IMR-90 (cell line): ENCODE results near the gene SLCO2B1. TPM values are rescaled to one million over a fixed set of nuclear protein-coding genes. Genes with fewer than 3 reads are reported as not detected.

Experiments used
- ATAC-seq: fragments of 200-7000 bp; cut with Tn5 transposase; 2 replicates; pipeline ENCODE4 v1.9.1; 2020; ENCODE audit warnings: low read depth, mild to moderate bottlenecking, moderate library complexity
- BruUV-seq: library from RNA; stranded (reverse); fragments of 400-500 nt; replicated peaks from 2 replicates; lab custom pipeline; 2021; lab: Mats Ljungman, UMichigan
- CTCF ChIA-PET: fragments of 300-600 bp; formaldehyde crosslinking; extraction: SDS; loops from one replicate; lab custom pipeline; 2021; ENCODE audit warnings: antibody characterized with exemption; lab: Yijun Ruan, JAX
- POLR2A ChIA-PET: fragments of 300-600 bp; sonication (Branson Sonifier 250); formaldehyde crosslinking; loops from one replicate; lab custom pipeline; 2022; ENCODE audit warnings: antibody characterized with exemption; ENCODE audit not compliant: unreplicated experiment; lab: Charles Lee
- DNase-seq: peaks from one replicate; pipeline ENCODE4 v3.0.0; 2013
- H2AFZ ChIP-seq: replicated peaks from 2 replicates; pipeline ENCODE3; 2013; ENCODE audit warnings: low read length, mild to moderate bottlenecking; ENCODE audit not compliant: poor library complexity
- H2AK5ac ChIP-seq: 2 replicates; pipeline ENCODE4 v1.6.1; 2013; ENCODE audit warnings: low read depth, low read length, inconsistent platforms
- H2AK9ac ChIP-seq: replicated peaks from 2 replicates; pipeline ENCODE3; 2013; ENCODE audit warnings: mild to moderate bottlenecking, low read depth, low read length, moderate library complexity; ENCODE audit not compliant: poor library complexity
- H2BK120ac ChIP-seq: 2 replicates; pipeline ENCODE4 v1.6.1; 2013; ENCODE audit warnings: low read depth, low read length, inconsistent platforms
- H2BK15ac ChIP-seq: 3 replicates; pipeline ENCODE4 v1.6.1; 2013; ENCODE audit warnings: low read depth, low read length, inconsistent platforms
- H2BK20ac ChIP-seq: 2 replicates; pipeline ENCODE4 v1.6.1; 2013; ENCODE audit warnings: low read depth, mild to moderate bottlenecking, inconsistent platforms, low read length, moderate library complexity
- H2BK5ac ChIP-seq: 2 replicates; pipeline ENCODE4 v1.6.1; 2013; ENCODE audit warnings: mild to moderate bottlenecking, low read depth, low read length, inconsistent platforms; ENCODE audit not compliant: poor library complexity, severe bottlenecking
- H3K14ac ChIP-seq: replicated peaks from 2 replicates; pipeline ENCODE4 v1.6.1; 2013; ENCODE audit warnings: low read depth, low read length, inconsistent platforms
- H3K18ac ChIP-seq: 2 replicates; pipeline ENCODE4 v1.6.1; 2013; ENCODE audit warnings: low read depth, low read length, control low read depth
- H3K23ac ChIP-seq: 2 replicates; pipeline ENCODE4 v1.6.1; 2013; ENCODE audit warnings: low read depth, low read length, inconsistent platforms
- H3K27ac ChIP-seq: 2 replicates; pipeline ENCODE4 v1.5.1; 2013; ENCODE audit warnings: mild to moderate bottlenecking, control low read depth, low read length; ENCODE audit not compliant: insufficient read depth
- H3K27me3 ChIP-seq: 2 replicates; pipeline ENCODE4 v1.6.1; 2013; ENCODE audit warnings: low read length; ENCODE audit not compliant: control insufficient read depth, insufficient read depth
- H3K36me3 ChIP-seq: 2 replicates; pipeline ENCODE4 v1.6.1; 2013; ENCODE audit warnings: low read length, mixed read lengths; ENCODE audit not compliant: control insufficient read depth, insufficient read depth
- H3K4ac ChIP-seq: 2 replicates; pipeline ENCODE4 v1.6.1; 2013; ENCODE audit warnings: low read depth, low read length, inconsistent platforms
- H3K4me1 ChIP-seq: 2 replicates; pipeline ENCODE4 v1.6.1; 2013; ENCODE audit warnings: low read length, mixed read lengths; ENCODE audit not compliant: control insufficient read depth, insufficient read depth
- H3K4me2 ChIP-seq: 2 replicates; pipeline ENCODE4 v1.6.1; 2013; ENCODE audit warnings: low read depth, mild to moderate bottlenecking, control low read depth, low read length, moderate library complexity
- H3K4me3 ChIP-seq: 2 replicates; pipeline ENCODE4 v1.5.1; 2013; ENCODE audit warnings: low read depth, mild to moderate bottlenecking, control low read depth, low read length, moderate library complexity; ENCODE audit not compliant: insufficient read depth
- H3K56ac ChIP-seq: 2 replicates; pipeline ENCODE4 v1.6.1; 2013; ENCODE audit warnings: low read length, inconsistent platforms; ENCODE audit not compliant: insufficient read depth; ENCODE audit errors: extremely low read depth
- H3K79me1 ChIP-seq, 2 experiments: 2 replicates each; pipeline ENCODE4 v1.6.1; 2013; ENCODE audit warnings: low read length in 2 of 2, inconsistent platforms in 1 of 2, low read depth in 1 of 2
- H3K9ac ChIP-seq: 2 replicates; pipeline ENCODE4 v1.6.1; 2013; ENCODE audit warnings: low read depth, low read length, control low read depth
- H3K9me1 ChIP-seq: 2 replicates; pipeline ENCODE4 v1.6.1; 2013; ENCODE audit warnings: low read length, inconsistent platforms; ENCODE audit not compliant: insufficient read depth
- H3K9me3 ChIP-seq: 2 replicates; pipeline ENCODE4 v1.6.1; 2013; ENCODE audit warnings: low read length; ENCODE audit not compliant: control insufficient read depth, insufficient read depth
- H4K20me1 ChIP-seq: 2 replicates; pipeline ENCODE4 v1.6.1; 2013; ENCODE audit warnings: low read length, inconsistent platforms; ENCODE audit not compliant: insufficient read depth
- H4K5ac ChIP-seq: 2 replicates; pipeline ENCODE4 v1.6.1; 2013; ENCODE audit warnings: mild to moderate bottlenecking, low read depth, low read length, control low read depth
- H4K8ac ChIP-seq, 2 experiments: 2 replicates each; pipeline ENCODE4 v1.6.1; 2013; ENCODE audit warnings: low read depth in 2 of 2, low read length in 2 of 2, control low read depth in 1 of 2, inconsistent platforms in 1 of 2
- H4K91ac ChIP-seq: 2 replicates; pipeline ENCODE4 v1.6.1; 2013; ENCODE audit warnings: low read depth, low read length, inconsistent platforms; ENCODE audit not compliant: insufficient read depth
- BHLHE40 ChIP-seq: fragments of 150-350 bp; IDR thresholded peaks from 2 replicates; pipeline ENCODE4 v1.6.1; 2016; ENCODE audit warnings: mild to moderate bottlenecking, low read depth, low read length
- CEBPB ChIP-seq: IDR thresholded peaks from 2 replicates; pipeline ENCODE4 v1.6.1; 2012; ENCODE audit warnings: low read depth, low read length, improper control_type of control experiment
- CHD1 ChIP-seq: IDR thresholded peaks from 2 replicates; pipeline ENCODE4 v1.6.1; 2012; ENCODE audit warnings: low read depth, low read length, improper control_type of control experiment
- CTCF ChIP-seq: conservative IDR thresholded peaks from 2 replicates; pipeline ENCODE4 v1.5.1; 2012; ENCODE audit warnings: mild to moderate bottlenecking, low read depth, low read length, improper control_type of control experiment
- ELK1 ChIP-seq: fragments of 150-350 bp; IDR thresholded peaks from 2 replicates; pipeline ENCODE4 v1.6.1; 2016; ENCODE audit warnings: low read depth, mild to moderate bottlenecking, low read length, moderate library complexity, borderline replicate concordance
- FOS ChIP-seq: fragments of 150-350 bp; IDR thresholded peaks from 2 replicates; pipeline ENCODE4 v1.6.1; 2016; ENCODE audit warnings: low read depth, low read length
- MAFK ChIP-seq: IDR thresholded peaks from 2 replicates; pipeline ENCODE4 v1.6.1; 2012; ENCODE audit warnings: low read depth, low read length, improper control_type of control experiment
- MAZ ChIP-seq: IDR thresholded peaks from 2 replicates; pipeline ENCODE4 v1.6.1; 2012; ENCODE audit warnings: low read depth, mild to moderate bottlenecking, low read length, improper control_type of control experiment, moderate library complexity, borderline replicate concordance
- MXI1 ChIP-seq: IDR thresholded peaks from 2 replicates; pipeline ENCODE4 v1.6.1; 2012; ENCODE audit warnings: low read depth, mild to moderate bottlenecking, low read length, moderate library complexity, borderline replicate concordance
- NFE2L2 ChIP-seq: fragments of 150-350 bp; IDR thresholded peaks from 2 replicates; pipeline ENCODE4 v1.6.1; 2016; ENCODE audit warnings: low read depth, mild to moderate bottlenecking, low read length
- POLR2A ChIP-seq: IDR thresholded peaks from 2 replicates; pipeline ENCODE4 v1.6.1; 2012; ENCODE audit warnings: mild to moderate bottlenecking, low read depth, low read length
- RAD21 ChIP-seq: IDR thresholded peaks from 2 replicates; pipeline ENCODE4 v1.6.1; 2012; ENCODE audit warnings: low read length, improper control_type of control experiment
- RCOR1 ChIP-seq: IDR thresholded peaks from 2 replicates; pipeline ENCODE4 v1.6.1; 2012; ENCODE audit warnings: mild to moderate bottlenecking, low read length, improper control_type of control experiment; ENCODE audit not compliant: insufficient replicate concordance
- RFX5 ChIP-seq: IDR thresholded peaks from 2 replicates; pipeline ENCODE4 v1.8.0; 2012; ENCODE audit warnings: low read depth, mild to moderate bottlenecking, low read length, moderate library complexity
- SMC3 ChIP-seq: fragments of 150-350 bp; IDR thresholded peaks from 2 replicates; pipeline ENCODE4 v1.6.1; 2016; ENCODE audit warnings: low read depth, mild to moderate bottlenecking, antibody characterized with exemption, low read length, moderate library complexity
- USF2 ChIP-seq: fragments of 150-350 bp; IDR thresholded peaks from 2 replicates; pipeline ENCODE4 v1.6.1; 2017; ENCODE audit warnings: mild to moderate bottlenecking, antibody characterized with exemption, low read length, low read depth
- WGBS, 2 experiments: methylation state at CpG; one replicate each; pipeline versions ENCODE4 v1.1.5 to v1.1.7; 2013; ENCODE audit warnings: missing lambda C conversion rate in 2 of 2; ENCODE audit not compliant: insufficient read length in 1 of 2; ENCODE audit errors: extremely low coverage in 2 of 2; 5-methylcytosine and 5-hydroxymethylcytosine counted together
- dilution Hi-C: fragments of 300-500 bp; cut with HindIII; formaldehyde crosslinking; loops from one replicate; pipeline ENCODE4 v1.14.3; 2018; ENCODE audit warnings: low sequenced_read_pairs; ENCODE audit not compliant: unreplicated experiment
- in situ Hi-C: fragments of 300-500 bp; cut with MboI; formaldehyde crosslinking; loops from 3 replicates; pipeline ENCODE4 v1.14.3; 2019; ENCODE audit warnings: low sequenced_read_pairs, inconsistent platforms, mixed read lengths
- intact Hi-C: fragments of 100-400 bp; cut with micrococcal nuclease; formaldehyde crosslinking; loops from 2 replicates; pipeline ENCODE4 v1.10.0; 2022
- polyA plus RNA-seq, 3 experiments: library from polyadenylated mRNA; depleted of rRNA; stranded (reverse); fragments of >200 nt; gene quantifications; 2 replicates each; pipeline ENCODE4 v1.2.3, GENCODE V29; 2012; ENCODE audit warnings: low replicate concordance in 1 of 3
- total RNA-seq: library from RNA; depleted of rRNA; stranded (reverse); fragments of >200 nt; gene quantifications from 2 replicates; pipeline ENCODE4 v1.2.3, GENCODE V29; 2012

The SLCO2B1 gene
- total and polyA plus RNA-seq, 2 of the 4 experiments (the other 2 are of a cell fraction): not detected

GRCh38 chr11:75185866-75186265, 35.0 kb downstream of the SLCO2B1 start:
- no peak for ATAC-seq
- H4K20me1 ChIP-seq: no peaks in the 10 kb centered on the region
- CTCF ChIA-PET: no interaction called here
- H2AK5ac ChIP-seq: no peak overlapping the region
- no peaks in the 10 kb centered on the region for H3K9me1 ChIP-seq
- H2AK9ac ChIP-seq: no peak overlapping the region
- H3K9me3 ChIP-seq: no peaks in the 10 kb centered on the region
- in situ Hi-C loops: no loop called here
- no peak overlapping the region for H2BK15ac ChIP-seq
- intact Hi-C loops: no loop called here
- H3K56ac ChIP-seq: no peak overlapping the region
- H3K4me3 ChIP-seq: no peak overlapping the region
- no peak overlapping the region for H4K5ac ChIP-seq
- H4K8ac ChIP-seq: no peak overlapping the region
- peaks cover 47% of the 10 kb centered on the region for H3K27me3 ChIP-seq
- H3K18ac ChIP-seq: no peak overlapping the region
- no peaks in the 10 kb centered on the region for H3K36me3 ChIP-seq
- POLR2A ChIA-PET: no interaction called here
- H3K79me1 ChIP-seq: no peaks in the 10 kb centered on the region
- no peak overlapping the region for H3K27ac ChIP-seq
- H3K14ac ChIP-seq: no peak overlapping the region
- no peak overlapping the region for H3K23ac ChIP-seq
- TF ChIP-seq CTCF (no peak), CHD1 (no peak), CEBPB (no peak), BHLHE40 (no peak), USF2 (no peak), ELK1 (no peak), NFE2L2 (no peak), RCOR1 (no peak), MAFK (no peak), POLR2A (no peak), SMC3 (no peak), RAD21 (no peak), MXI1 (no peak), FOS (no peak), RFX5 (no peak), MAZ (no peak)
- H2BK120ac ChIP-seq: no peak overlapping the region
- no CpG with 5 or more reads among the region's 3 CpGs for WGBS, 2 experiments
- no peak overlapping the region for H2BK5ac ChIP-seq
- no peak overlapping the region for H4K91ac ChIP-seq
- dilution Hi-C loops: no loop called here
- no peak for DNase-seq
- no TSS peak for BruUV-seq
- H3K4me1 ChIP-seq: no peaks in the 10 kb centered on the region
- no peak overlapping the region for H3K4ac ChIP-seq
- no peak overlapping the region for H2AFZ ChIP-seq
- no peak overlapping the region for H2BK20ac ChIP-seq
- no peak overlapping the region for H3K4me2 ChIP-seq
- H3K9ac ChIP-seq: no peak overlapping the region
